ENCODE results near the gene DCUN1D2. TPM values are rescaled to one million over a fixed set of nuclear protein-coding genes. Genes with fewer than 3 reads are reported as not detected.

DCUN1D2 gene
- total RNA-seq, 1 donor from 2014 or later: 14.2 TPM

- H3K27me3 ChIP-seq (ENCODE audit: control insufficient read depth, insufficient read depth, low read length): no peaks in the 10 kb centered on the region
- TF ChIP-seq CTCF (IDR thresholded peaks at IDR 0.05; ENCODE audit: insufficient read depth, low read length, severe bottlenecking): no peak
- FAIRE-seq (no peak), DNase-seq (ENCODE audit: low read depth) (no peak)
- H3K4me3 ChIP-seq (ENCODE audit: low read depth, low read length): no peak overlapping the region
- H3K36me3 ChIP-seq (ENCODE audit: control insufficient read depth, insufficient read depth, low read length): no peaks in the 10 kb centered on the region
Measured at GRCh38 chr13:113426591-113426986, 63.9 kb downstream of the DCUN1D2 start.

GRCh38 chr13:113425941-113426590, 64.4 kb downstream of the DCUN1D2 start:
- Histone ChIP-seq H3K36me3 (ENCODE audit: control insufficient read depth, insufficient read depth, low read length) (no peaks in the 10 kb centered on the region), H3K27me3 (ENCODE audit: control insufficient read depth, insufficient read depth, low read length) (no peaks in the 10 kb centered on the region), H3K4me3 (ENCODE audit: low read depth, low read length) (no peak overlapping the region)
- FAIRE-seq: no peak
- no peak for DNase-seq (ENCODE audit: low read depth)
- TF ChIP-seq CTCF (IDR thresholded peaks at IDR 0.05; ENCODE audit: insufficient read depth, low read length, severe bottlenecking): no peak

- TF ChIP-seq CTCF (IDR thresholded peaks at IDR 0.05; ENCODE audit: insufficient read depth, low read length, severe bottlenecking): no peak
- Histone ChIP-seq H3K36me3 (ENCODE audit: control insufficient read depth, insufficient read depth, low read length) (no peaks in the 10 kb centered on the region), H3K27me3 (ENCODE audit: control insufficient read depth, insufficient read depth, low read length) (peaks cover under 1% of the 10 kb centered on the region), H3K4me3 (ENCODE audit: low read depth, low read length) (no peak overlapping the region)
- FAIRE-seq (no peak), DNase-seq (ENCODE audit: low read depth) (no peak)
Measured at GRCh38 chr13:113423520-113424163, 66.9 kb downstream of the DCUN1D2 start.

- FAIRE-seq (no peak), DNase-seq (ENCODE audit: low read depth) (no peak)
- Histone ChIP-seq H3K36me3 (ENCODE audit: control insufficient read depth, insufficient read depth, low read length) (no peaks in the 10 kb centered on the region), H3K4me3 (ENCODE audit: low read depth, low read length) (no peak overlapping the region), H3K27me3 (ENCODE audit: control insufficient read depth, insufficient read depth, low read length) (peaks cover 5% of the 10 kb centered on the region)
- no peak for TF ChIP-seq CTCF (IDR thresholded peaks at IDR 0.05; ENCODE audit: insufficient read depth, low read length, severe bottlenecking)
Measured at GRCh38 chr13:113422807-113423519, 67.5 kb downstream of the DCUN1D2 start.

GRCh38 chr13:113421673-113422270, 68.7 kb downstream of the DCUN1D2 start:
- Histone ChIP-seq H3K4me3 (ENCODE audit: low read depth, low read length) (no peak overlapping the region), H3K36me3 (ENCODE audit: control insufficient read depth, insufficient read depth, low read length) (no peaks in the 10 kb centered on the region), H3K27me3 (ENCODE audit: control insufficient read depth, insufficient read depth, low read length) (peaks cover 9% of the 10 kb centered on the region)
- no peak for TF ChIP-seq CTCF (IDR thresholded peaks at IDR 0.05; ENCODE audit: insufficient read depth, low read length, severe bottlenecking)
- DNase-seq (ENCODE audit: low read depth): no peak
- FAIRE-seq: no peak

Data from bronchial epithelial cell (primary cell).